AG04449 (cell line): ENCODE results near the gene SLC15A5.

Experiments used
- CTCF ChIA-PET: fragments of 350-600 bp; formaldehyde crosslinking; extraction: SDS; loops from one replicate; lab custom pipeline; 2021; ENCODE audit warnings: antibody characterized with exemption; lab: Yijun Ruan, JAX
- POLR2A ChIA-PET: fragments of 400-600, 350-600 bp; formaldehyde crosslinking; extraction: SDS; loops from one replicate; lab custom pipeline; 2020; ENCODE audit warnings: antibody characterized with exemption, inconsistent platforms; lab: Yijun Ruan, JAX
- DNase-seq: peaks from one replicate; pipeline ENCODE4 v3.0.0-alpha.2; 2010; ENCODE audit warnings: low read depth, low spot score
- H3K4me3 ChIP-seq: 2 replicates; pipeline ENCODE4 v1.5.1; 2011; ENCODE audit warnings: low read depth, mild to moderate bottlenecking, control low read depth, low read length
- TF ChIP-seq, protein P1 (sequence below): IDR thresholded peaks from one replicate; pipeline ENCODE4 v1.5.1; 2011; ENCODE audit warnings: mild to moderate bottlenecking, moderate library complexity, low read length, control low read depth, inconsistent platforms; ENCODE audit not compliant: insufficient read depth; ENCODE audit errors: missing control alignments

The SLC15A5 gene

DNA sequence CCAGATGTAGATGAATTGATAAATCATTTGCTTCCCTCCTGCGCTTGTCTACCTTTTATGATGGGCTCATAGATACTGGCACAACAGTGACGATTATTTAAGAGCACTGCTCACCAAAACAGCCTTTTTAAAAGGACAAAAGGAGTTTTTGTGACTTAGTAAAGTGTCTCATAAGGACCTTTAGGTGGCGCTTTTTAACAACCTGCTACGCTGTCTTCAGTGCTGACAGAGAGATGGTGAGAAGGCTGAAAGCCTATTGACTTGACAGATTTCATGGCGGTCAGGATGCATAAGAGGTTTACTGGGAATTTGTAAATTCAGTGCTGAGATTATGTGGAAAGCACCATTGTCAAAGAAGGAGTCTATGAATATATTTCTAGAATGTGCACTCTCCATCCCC lies 87.6 kb downstream of the SLC15A5 start:
- POLR2A ChIA-PET, result no interaction called here
- DNase-seq, result no peak
- TF ChIP-seq, protein P1, sequence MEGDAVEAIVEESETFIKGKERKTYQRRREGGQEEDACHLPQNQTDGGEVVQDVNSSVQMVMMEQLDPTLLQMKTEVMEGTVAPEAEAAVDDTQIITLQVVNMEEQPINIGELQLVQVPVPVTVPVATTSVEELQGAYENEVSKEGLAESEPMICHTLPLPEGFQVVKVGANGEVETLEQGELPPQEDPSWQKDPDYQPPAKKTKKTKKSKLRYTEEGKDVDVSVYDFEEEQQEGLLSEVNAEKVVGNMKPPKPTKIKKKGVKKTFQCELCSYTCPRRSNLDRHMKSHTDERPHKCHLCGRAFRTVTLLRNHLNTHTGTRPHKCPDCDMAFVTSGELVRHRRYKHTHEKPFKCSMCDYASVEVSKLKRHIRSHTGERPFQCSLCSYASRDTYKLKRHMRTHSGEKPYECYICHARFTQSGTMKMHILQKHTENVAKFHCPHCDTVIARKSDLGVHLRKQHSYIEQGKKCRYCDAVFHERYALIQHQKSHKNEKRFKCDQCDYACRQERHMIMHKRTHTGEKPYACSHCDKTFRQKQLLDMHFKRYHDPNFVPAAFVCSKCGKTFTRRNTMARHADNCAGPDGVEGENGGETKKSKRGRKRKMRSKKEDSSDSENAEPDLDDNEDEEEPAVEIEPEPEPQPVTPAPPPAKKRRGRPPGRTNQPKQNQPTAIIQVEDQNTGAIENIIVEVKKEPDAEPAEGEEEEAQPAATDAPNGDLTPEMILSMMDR, result no peak
- CTCF ChIA-PET, result no interaction called here
- no peak overlapping the region for H3K4me3 ChIP-seq

DNA sequence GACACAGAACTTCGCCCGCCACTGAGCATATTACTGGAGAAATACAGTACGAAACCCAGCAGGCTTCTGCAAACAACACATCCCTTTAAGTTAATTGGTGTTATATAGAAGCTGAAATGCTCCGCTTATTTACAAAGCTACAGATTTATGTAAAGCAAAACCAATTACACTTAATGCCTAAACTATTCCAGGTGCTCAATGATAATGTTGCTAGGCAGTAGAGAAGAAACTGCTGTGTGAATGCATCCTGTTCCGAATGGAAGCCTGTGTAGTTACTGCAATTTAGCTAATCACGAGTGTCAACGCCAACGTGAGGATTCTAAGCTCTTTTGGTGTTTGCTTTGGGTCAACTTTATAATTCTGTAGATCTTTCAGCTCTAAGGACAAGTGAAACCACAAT lies 89.8 kb downstream of the SLC15A5 start:
- H3K4me3 ChIP-seq, result no peak overlapping the region
- DNase-seq, result no peak
- ChIA-PET POLR2A (no interaction called here), CTCF (interaction anchor here (0.8 kb wide), 1 partner anchor 173 kb away, joined by 4 read pairs; no protein-coding TSS in a partner anchor)
- TF ChIP-seq, protein P1, result no peak

DNA sequence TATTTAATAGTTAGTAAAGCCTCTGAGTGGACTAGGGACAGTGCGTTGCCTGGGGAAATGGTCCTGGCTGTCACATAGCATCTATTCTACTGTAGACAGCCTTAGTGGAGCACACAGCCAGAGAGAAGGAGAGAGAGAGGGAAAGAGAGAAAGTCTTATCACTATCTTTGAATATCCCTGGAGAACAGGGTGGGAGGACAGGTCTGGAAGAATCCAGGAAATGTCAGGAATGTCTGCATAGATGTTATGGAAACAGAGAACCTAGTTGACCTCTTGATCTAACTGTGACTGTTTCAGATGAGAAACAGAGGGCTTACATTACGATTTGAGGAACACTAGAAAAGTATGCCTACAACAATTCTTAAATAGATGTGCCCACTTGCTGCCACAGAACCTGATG lies 92.8 kb downstream of the SLC15A5 start:
- DNase-seq, result no peak
- ChIA-PET POLR2A (no interaction called here), CTCF (no interaction called here)
- H3K4me3 ChIP-seq, result no peak overlapping the region
- TF ChIP-seq, protein P1, result no peak

- CTCF ChIA-PET, result no interaction called here
Observed at GRCh38 chr12:16183541-16183940, 93.9 kb downstream of the SLC15A5 start.

DNA sequence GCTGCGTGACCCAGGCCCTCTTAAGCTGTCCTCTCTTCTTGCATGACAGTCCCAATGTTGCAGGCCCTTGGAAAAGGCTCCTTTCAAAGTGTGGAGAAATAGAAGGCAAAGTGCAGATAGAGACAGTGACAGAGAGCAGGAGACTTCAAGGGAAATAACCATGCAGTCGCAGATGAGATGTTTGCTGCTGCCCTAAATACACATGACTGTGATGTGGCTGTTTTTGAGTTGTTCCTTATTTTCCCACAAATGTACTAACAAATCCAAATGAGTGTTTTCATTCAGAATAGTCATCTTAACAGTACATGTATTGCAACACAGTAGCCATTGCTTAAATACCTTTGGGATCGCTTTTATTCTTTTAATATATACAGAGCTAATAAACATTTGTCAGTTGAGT lies 101.6 kb downstream of the SLC15A5 start:
- no peak overlapping the region for H3K4me3 ChIP-seq
- ChIA-PET CTCF (interaction anchor here (1.4 kb wide), 1 partner anchor 9 kb away, joined by 3 read pairs; no protein-coding TSS in a partner anchor), POLR2A (no interaction called here)
- TF ChIP-seq, protein P1, result no peak
- DNase-seq, result no peak

More at GRCh38 chr12:16183541-16183940, 93.9 kb downstream of the SLC15A5 start:
- TF ChIP-seq, protein P1, result no peak
- no peak for DNase-seq
- H3K4me3 ChIP-seq, result no peak overlapping the region
- POLR2A ChIA-PET, result no interaction called here

- ChIA-PET CTCF (interaction anchor here (1.0 kb wide), 1 partner anchor 15 kb away, joined by 3 read pairs; no protein-coding TSS in a partner anchor), POLR2A (no interaction called here)
- no peak for DNase-seq
- H3K4me3 ChIP-seq, result no peak overlapping the region
- TF ChIP-seq, protein P1, result no peak
Observed at GRCh38 chr12:16174282-16174681, 103.2 kb downstream of the SLC15A5 start.
